VCaP (cell line): ENCODE results near the gene CD207.

Source experiments
- H3K27ac ChIP-seq: fragments of 450-650 bp; 2 replicates; pipeline ENCODE4 v1.5.1; 2017
- CTCF ChIP-seq: fragments of 450-650 bp; conservative IDR thresholded peaks from 2 replicates; pipeline ENCODE4 v1.5.1; 2017; ENCODE audit warnings: mild to moderate bottlenecking, moderate library complexity

The CD207 gene

GRCh38 chr2:70817284-70817954 is 18.2 kb downstream of the CD207 start:
- TF ChIP-seq CTCF, result no peak
- H3K27ac ChIP-seq, result no peak overlapping the region

GRCh38 chr2:70816726-70817125 is 18.9 kb downstream of the CD207 start:
- H3K27ac ChIP-seq, result no peak overlapping the region
- no peak for TF ChIP-seq CTCF

- TF ChIP-seq CTCF, result no peak
- H3K27ac ChIP-seq, result no peak overlapping the region
Observed at GRCh38 chr2:70808983-70809958, 26.3 kb downstream of the CD207 start.

- H3K27ac ChIP-seq, result no peak overlapping the region
- TF ChIP-seq CTCF, result no peak
Observed at GRCh38 chr2:70807828-70808118, 27.8 kb downstream of the CD207 start.

GRCh38 chr2:70807102-70807827 is 28.4 kb downstream of the CD207 start:
- TF ChIP-seq CTCF, result no peak
- H3K27ac ChIP-seq, result no peak overlapping the region

GRCh38 chr2:70806620-70807019 is 29.0 kb downstream of the CD207 start:
- no peak for TF ChIP-seq CTCF
- H3K27ac ChIP-seq, result no peak overlapping the region

GRCh38 chr2:70806013-70806412 is 29.6 kb downstream of the CD207 start:
- no peak overlapping the region for H3K27ac ChIP-seq
- no peak for TF ChIP-seq CTCF
